Lower leg skin (tissue), 3 donors: Measurements from ENCODE around the gene PCDH15.

ENCODE experiments used
- POLR2A ChIP-seq, 2 donors: fragments of 450-650 bp; IDR thresholded peaks; one replicate each; pipeline ENCODE4 v1.6.1; 2016 to 2017; ENCODE audit warnings: antibody characterized with exemption in 2 of 2, mild to moderate bottlenecking in 1 of 2, moderate library complexity in 1 of 2
- TF ChIP-seq, protein P1 (sequence below), 3 donors: fragments of 450-650 bp; IDR thresholded peaks; one replicate each; pipeline ENCODE4 v1.5.1; 2016; ENCODE audit warnings: antibody characterized with exemption in 3 of 3, mild to moderate bottlenecking in 3 of 3, moderate library complexity in 2 of 3

DNA sequence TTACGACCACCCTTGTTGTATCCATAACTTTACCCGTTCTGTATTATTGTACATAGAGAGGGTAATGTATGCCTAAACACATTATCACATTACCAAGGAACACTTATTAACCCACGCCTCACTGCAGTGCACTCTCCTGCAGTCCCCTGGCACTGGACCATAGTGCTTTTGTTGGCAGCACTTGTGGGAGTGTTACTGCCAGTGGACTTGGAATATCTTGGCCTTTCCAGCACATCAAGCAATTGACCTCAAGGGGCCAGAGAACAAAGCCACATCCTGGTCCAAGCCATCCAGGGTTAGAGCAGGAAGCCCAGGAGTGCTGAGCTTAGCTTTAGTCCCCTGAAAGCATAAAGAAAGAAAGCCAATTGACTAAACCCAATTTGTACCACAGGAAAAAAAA lies 304.2 kb downstream of the PCDH15 start:
- TF ChIP-seq, protein P1, sequence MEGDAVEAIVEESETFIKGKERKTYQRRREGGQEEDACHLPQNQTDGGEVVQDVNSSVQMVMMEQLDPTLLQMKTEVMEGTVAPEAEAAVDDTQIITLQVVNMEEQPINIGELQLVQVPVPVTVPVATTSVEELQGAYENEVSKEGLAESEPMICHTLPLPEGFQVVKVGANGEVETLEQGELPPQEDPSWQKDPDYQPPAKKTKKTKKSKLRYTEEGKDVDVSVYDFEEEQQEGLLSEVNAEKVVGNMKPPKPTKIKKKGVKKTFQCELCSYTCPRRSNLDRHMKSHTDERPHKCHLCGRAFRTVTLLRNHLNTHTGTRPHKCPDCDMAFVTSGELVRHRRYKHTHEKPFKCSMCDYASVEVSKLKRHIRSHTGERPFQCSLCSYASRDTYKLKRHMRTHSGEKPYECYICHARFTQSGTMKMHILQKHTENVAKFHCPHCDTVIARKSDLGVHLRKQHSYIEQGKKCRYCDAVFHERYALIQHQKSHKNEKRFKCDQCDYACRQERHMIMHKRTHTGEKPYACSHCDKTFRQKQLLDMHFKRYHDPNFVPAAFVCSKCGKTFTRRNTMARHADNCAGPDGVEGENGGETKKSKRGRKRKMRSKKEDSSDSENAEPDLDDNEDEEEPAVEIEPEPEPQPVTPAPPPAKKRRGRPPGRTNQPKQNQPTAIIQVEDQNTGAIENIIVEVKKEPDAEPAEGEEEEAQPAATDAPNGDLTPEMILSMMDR (IDR thresholded peaks at IDR 0.05) = no peak
- TF ChIP-seq POLR2A (IDR thresholded peaks at IDR 0.05) = no peak
